Urothelium cell line (cell line): ENCODE measurements around the gene ARMC5.
A peak's percentile ranks its signal among the peaks of the same experiment; 100 is the strongest.
"Not testable (repeated sequence)": the region's sequence is repeated elsewhere in the genome, so short reads cannot be mapped to it uniquely, and the experiment has no call there.

ENCODE experiments used
- DNase-seq: peaks from one replicate; pipeline ENCODE4 v3.0.0; 2011; ENCODE audit warnings: low spot score, mixed read lengths
- FAIRE-seq: peaks from 2 replicates; lab custom pipeline; 2011; peaks lifted over from hg19 to GRCh38; lab: Jason Lieb, UNC

The ARMC5 gene

DNA sequence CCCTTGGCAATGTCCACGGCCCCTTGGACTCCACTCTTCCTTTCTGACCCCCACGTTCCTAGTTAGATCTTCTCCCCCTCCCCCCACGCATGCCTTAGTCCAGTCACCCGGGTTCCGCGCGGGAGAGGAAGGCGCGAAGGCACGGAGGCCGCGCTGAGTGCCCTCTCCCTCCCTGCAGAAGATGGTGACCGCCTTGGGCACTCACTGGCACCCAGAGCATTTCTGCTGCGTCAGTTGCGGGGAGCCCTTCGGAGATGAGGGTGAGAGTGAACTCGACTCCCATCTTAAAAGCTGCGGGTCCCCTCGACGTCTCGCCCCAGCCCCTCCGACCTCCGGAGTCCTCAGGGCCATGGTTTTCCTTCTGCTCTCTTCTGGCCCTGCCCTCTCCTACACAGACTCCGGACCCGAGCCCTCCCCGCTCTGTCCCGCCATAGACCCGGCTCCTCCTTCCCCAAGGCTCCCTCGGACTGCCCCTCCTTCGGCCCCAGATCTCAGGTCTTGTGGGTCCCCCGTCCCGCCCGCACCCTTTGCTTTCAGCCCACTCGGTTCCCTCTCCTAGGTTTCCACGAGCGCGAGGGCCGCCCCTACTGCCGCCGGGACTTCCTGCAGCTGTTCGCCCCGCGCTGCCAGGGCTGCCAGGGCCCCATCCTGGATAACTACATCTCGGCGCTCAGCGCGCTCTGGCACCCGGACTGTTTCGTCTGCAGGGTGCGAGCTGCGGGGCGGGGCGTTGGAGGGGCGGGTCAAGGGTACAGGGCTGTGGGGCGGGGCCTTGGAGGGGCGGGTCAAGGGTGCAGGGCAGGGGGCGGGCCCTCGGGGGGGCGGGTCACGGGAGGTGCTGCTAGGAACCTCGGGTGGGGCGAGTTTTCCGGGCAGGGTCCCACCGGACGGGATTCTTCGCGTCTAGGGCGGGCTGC is 17.3 kb downstream of the ARMC5 start:
- DNase-seq: no peak
- no peak for FAIRE-seq

DNA sequence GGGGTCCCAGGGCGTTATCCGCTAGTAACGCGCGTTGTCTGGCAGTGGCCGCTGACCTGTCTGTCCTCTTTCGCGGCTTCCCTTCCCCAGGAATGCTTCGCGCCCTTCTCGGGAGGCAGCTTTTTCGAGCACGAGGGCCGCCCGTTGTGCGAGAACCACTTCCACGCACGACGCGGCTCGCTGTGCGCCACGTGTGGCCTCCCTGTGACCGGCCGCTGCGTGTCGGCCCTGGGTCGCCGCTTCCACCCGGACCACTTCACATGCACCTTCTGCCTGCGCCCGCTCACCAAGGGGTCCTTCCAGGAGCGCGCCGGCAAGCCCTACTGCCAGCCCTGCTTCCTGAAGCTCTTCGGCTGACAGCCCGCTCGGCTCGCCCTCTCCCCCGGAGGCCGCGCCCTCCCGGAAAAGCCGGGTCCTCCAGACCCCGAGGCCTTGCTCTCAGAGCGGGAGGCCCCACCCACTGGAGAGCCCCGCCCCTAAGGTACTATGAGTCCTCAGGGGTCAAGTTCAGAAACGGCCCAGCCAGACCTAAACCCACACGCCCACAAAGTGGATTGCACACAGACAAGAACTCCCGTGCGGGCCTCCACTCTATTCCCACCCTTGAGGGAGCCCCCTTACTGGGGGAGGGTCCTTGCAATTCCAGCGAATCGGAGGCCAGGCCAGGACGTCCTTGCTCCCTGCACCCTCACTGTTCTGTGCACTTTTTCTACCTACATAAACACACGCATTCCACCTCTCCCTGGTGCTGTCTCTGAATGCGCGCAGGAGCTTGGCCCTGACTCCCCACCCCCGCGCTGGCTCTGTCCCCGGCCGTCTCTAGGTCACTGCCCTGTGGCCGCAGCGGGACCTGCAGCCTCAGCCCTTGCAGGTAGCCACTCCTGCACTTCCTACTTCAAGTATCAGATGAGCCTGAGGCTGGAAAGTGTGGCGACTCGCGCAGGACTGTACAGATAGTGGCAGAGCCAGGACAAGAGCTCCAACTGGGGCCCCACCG is 18.2 kb downstream of the ARMC5 start:
- no peak for FAIRE-seq
- no peak for DNase-seq

DNA sequence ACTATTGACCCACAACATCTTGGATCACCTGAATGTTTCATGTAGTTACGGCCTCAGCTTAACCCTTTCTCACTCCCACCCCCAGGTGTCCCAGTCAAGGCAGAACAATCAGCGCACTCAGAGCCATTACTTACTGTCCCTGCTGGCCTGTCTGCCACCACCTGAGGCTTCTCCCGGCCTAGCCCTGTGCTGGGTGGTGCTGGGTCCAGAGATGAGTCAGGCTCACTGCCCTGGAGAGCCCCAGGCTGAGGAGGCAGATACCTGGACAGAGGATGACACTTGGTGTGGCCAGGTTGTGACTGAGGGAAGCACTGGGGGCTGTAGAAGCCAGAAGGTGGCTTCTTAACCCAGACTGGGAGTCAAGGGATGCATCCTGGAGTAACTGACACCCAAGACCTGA is 19.7 kb downstream of the ARMC5 start:
- DNase-seq (no peak), FAIRE-seq (no peak)

- no peak for FAIRE-seq
- DNase-seq: no peak
Measured at GRCh38 chr16:31479751-31480150, 20.4 kb downstream of the ARMC5 start.

GRCh38 chr16:31480851-31481536 is 21.7 kb downstream of the ARMC5 start:
- FAIRE-seq: no peak
- no peak for DNase-seq

DNA sequence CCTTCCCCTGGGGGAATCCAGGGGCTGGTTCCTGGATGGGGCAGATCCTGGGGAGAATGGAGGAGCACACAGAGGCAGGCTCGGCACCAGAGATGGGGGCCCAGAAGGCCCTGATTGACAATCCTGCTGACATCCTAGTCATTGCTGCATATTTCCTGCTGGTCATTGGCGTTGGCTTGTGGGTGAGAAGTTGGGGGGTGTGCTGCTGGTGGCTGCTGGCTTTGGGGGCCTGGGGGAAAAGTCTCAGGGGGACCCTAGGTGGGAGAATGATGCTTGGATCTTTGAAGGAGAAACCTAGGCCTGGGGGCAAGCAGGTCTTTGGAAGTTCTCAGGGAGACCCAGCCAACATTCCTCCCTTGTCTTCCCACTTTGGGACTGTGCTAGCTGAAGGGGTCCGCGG is 23.8 kb downstream of the ARMC5 start, which contains the start of gene SLC5A2:
SLC5A2 (plus strand) TSS at position 43 of the 400 bp plus-strand sequence; CDS start at position 57, 14 bp downstream.
- FAIRE-seq (no peak), DNase-seq (no peak)

DNA sequence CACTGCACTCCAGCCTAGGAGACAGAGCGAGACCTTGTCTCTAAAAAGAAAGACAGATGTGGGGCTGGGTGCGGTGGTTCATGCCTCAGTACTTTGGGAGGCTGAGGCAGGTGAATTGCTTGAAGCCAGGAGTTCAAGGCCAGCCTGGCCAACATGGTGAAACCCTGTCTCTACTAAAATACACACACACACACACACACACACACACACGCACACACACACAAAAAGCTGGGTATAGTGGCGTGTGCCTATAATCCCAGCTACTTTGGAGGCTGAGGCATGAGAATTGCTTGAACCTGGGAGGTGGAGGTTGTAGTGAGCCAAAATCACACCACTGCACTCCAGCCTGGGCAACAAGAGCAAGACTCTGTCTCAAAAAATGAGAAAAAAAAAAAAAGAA is 24.7 kb downstream of the ARMC5 start:
- FAIRE-seq, DNase-seq: not testable (repeated sequence)

GRCh38 chr16:31484491-31485171 is 25.3 kb downstream of the ARMC5 start:
- FAIRE-seq: no peak

GRCh38 chr16:31485571-31485970 is 26.3 kb downstream of the ARMC5 start:
- FAIRE-seq (no peak), DNase-seq (no peak)

More at GRCh38 chr16:31484491-31485171, 25.3 kb downstream of the ARMC5 start:
- peak; percentile 23 for DNase-seq

GRCh38 chr16:31486045-31486444 is 26.7 kb downstream of the ARMC5 start:
- no peak for DNase-seq
- FAIRE-seq: no peak

DNA sequence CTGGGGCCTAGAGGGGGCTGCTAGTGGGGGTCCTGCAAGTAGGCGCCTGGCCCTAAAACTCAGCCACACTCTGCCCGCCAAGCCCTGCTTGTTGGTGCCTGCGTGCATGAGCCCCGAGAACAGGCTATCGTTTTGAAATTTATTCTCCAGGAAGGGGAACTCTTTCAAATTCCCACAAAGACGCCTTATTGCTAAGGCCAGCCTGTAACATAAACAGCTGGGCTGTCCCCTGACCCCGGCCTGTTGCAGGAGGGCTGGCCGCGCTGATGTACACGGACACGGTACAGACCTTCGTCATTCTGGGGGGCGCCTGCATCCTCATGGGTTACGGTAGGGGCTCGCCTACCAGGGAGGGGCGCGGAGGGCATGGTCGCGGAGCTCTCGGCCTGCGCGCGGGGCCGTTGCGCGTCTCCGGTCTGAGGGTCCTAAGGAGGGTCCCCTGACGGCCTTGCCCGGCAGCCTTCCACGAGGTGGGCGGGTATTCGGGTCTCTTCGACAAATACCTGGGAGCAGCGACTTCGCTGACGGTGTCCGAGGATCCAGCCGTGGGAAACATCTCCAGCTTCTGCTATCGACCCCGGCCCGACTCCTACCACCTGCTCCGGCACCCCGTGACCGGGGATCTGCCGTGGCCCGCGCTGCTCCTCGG is 27.9 kb downstream of the ARMC5 start:
- DNase-seq (no peak), FAIRE-seq (no peak)

- no peak for FAIRE-seq
- no peak for DNase-seq
Measured at GRCh38 chr16:31487720-31488467, 28.6 kb downstream of the ARMC5 start.

DNA sequence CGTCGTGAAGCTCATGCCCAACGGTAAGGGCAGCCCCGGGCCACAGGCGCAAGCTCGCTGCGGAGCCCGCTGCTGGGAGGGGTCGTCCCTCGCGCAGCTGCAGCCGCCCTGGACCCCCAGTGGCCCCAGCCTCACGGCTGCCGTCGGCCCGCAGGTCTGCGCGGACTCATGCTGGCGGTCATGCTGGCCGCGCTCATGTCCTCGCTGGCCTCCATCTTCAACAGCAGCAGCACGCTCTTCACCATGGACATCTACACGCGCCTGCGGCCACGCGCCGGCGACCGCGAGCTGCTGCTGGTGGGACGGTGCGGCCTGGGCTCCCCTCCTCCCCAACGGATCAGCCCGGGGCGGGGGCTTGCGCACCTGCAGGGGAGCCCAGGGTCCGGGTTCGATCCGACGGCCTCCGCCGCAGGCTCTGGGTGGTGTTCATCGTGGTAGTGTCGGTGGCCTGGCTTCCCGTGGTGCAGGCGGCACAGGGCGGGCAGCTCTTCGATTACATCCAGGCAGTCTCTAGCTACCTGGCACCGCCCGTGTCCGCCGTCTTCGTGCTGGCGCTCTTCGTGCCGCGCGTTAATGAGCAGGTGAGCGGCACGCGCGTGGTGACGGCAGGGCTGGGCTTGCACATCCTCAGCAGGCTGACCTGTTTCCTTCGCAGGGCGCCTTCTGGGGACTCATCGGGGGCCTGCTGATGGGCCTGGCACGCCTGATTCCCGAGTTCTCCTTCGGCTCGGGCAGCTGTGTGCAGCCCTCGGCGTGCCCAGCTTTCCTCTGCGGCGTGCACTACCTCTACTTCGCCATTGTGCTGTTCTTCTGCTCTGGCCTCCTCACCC is 29.4 kb downstream of the ARMC5 start:
- no peak for FAIRE-seq
- DNase-seq: no peak

DNA sequence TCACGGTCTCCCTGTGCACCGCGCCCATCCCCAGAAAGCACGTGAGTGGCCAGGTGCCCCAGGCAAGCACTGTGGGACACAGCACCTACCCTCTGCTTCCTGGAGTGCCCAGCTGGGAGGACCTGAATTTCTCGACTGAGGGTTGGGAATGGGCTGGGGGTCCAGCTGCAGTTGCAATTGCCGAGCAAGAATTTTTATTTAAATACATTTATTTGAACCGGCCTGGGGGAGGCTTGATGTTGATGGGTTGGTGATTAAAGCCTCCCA is 29.9 kb downstream of the ARMC5 start:
- no peak for DNase-seq
- FAIRE-seq: no peak

- DNase-seq: no peak
- no peak for FAIRE-seq
Measured at GRCh38 chr16:31489616-31490584, 30.6 kb downstream of the ARMC5 start.

- FAIRE-seq: no peak
- no peak for DNase-seq
Measured at GRCh38 chr16:31491778-31492418, 32.6 kb downstream of the ARMC5 start.
